HEK293 (cell line): ENCODE measurements around the gene DNAH12.
A peak's percentile ranks its signal among the peaks of the same experiment; 100 is the strongest.

Source experiments
- BCL11B ChIP-seq: fragments of 450-650 bp; formaldehyde crosslinking; IDR thresholded peaks from 2 replicates; pipeline ENCODE4 v1.5.1; 2016; ENCODE audit warnings: low read depth, missing biosample characterization, missing genetic modification characterization
- KLF1 ChIP-seq: fragments of 450-650 bp; formaldehyde crosslinking; IDR thresholded peaks from 2 replicates; pipeline ENCODE4 v1.5.1; 2016; ENCODE audit warnings: missing biosample characterization, missing genetic modification characterization
- KLF16 ChIP-seq: fragments of 450-650 bp; formaldehyde crosslinking; IDR thresholded peaks from 2 replicates; pipeline ENCODE4 v1.5.1; 2017; ENCODE audit warnings: missing biosample characterization, missing genetic modification characterization
- SCRT2 ChIP-seq: fragments of 450-650 bp; formaldehyde crosslinking; IDR thresholded peaks from 2 replicates; pipeline ENCODE4 v1.5.1; 2016; ENCODE audit warnings: missing biosample characterization, missing genetic modification characterization
- ZBTB1 ChIP-seq: fragments of 450-650 bp; formaldehyde crosslinking; IDR thresholded peaks from 2 replicates; pipeline ENCODE4 v1.5.1; 2016; ENCODE audit warnings: missing biosample characterization, missing genetic modification characterization
- ZBTB17 ChIP-seq: fragments of 450-650 bp; formaldehyde crosslinking; IDR thresholded peaks from 2 replicates; pipeline ENCODE4 v1.5.1; 2016; ENCODE audit warnings: missing biosample characterization, missing genetic modification characterization
- ZBTB48 ChIP-seq: fragments of 450-650 bp; formaldehyde crosslinking; IDR thresholded peaks from 2 replicates; pipeline ENCODE4 v1.5.1; 2016; ENCODE audit warnings: missing biosample characterization, missing genetic modification characterization
- ZBTB7A ChIP-seq: fragments of 450-650 bp; formaldehyde crosslinking; IDR thresholded peaks from 2 replicates; pipeline ENCODE4 v1.5.1; 2016; ENCODE audit warnings: low read depth, missing biosample characterization, missing genetic modification characterization
- ZFP41 ChIP-seq: fragments of 450-650 bp; formaldehyde crosslinking; IDR thresholded peaks from 2 replicates; pipeline ENCODE4 v1.5.1; 2016; ENCODE audit warnings: missing biosample characterization, missing genetic modification characterization, borderline replicate concordance
- ZNF19 ChIP-seq: fragments of 450-650 bp; formaldehyde crosslinking; IDR thresholded peaks from 2 replicates; pipeline ENCODE4; 2016; ENCODE audit warnings: missing biosample characterization, missing genetic modification characterization, low read depth
- ZNF23 ChIP-seq: fragments of 450-650 bp; formaldehyde crosslinking; IDR thresholded peaks from 2 replicates; pipeline ENCODE4 v1.5.1; 2016; ENCODE audit warnings: missing biosample characterization, missing genetic modification characterization, borderline replicate concordance
- ZNF239 ChIP-seq: fragments of 450-650 bp; formaldehyde crosslinking; IDR thresholded peaks from 2 replicates; pipeline ENCODE4 v1.5.1; 2016; ENCODE audit warnings: missing biosample characterization, missing genetic modification characterization
- ZNF266 ChIP-seq: fragments of 450-650 bp; formaldehyde crosslinking; IDR thresholded peaks from 2 replicates; pipeline ENCODE4 v1.5.1; 2016; ENCODE audit warnings: missing biosample characterization, missing genetic modification characterization, low read depth
- ZNF335 ChIP-seq: fragments of 450-650 bp; formaldehyde crosslinking; conservative IDR thresholded peaks from 2 replicates; pipeline ENCODE4 v1.5.1; 2016; ENCODE audit warnings: missing biosample characterization, missing genetic modification characterization
- ZNF350 ChIP-seq: fragments of 450-650 bp; formaldehyde crosslinking; IDR thresholded peaks from 2 replicates; pipeline ENCODE4 v1.5.0; 2017; ENCODE audit warnings: missing biosample characterization, mild to moderate bottlenecking, missing genetic modification characterization
- ZNF366 ChIP-seq: fragments of 450-650 bp; formaldehyde crosslinking; conservative IDR thresholded peaks from 2 replicates; pipeline ENCODE4 v1.5.1; 2016; ENCODE audit warnings: missing biosample characterization, missing genetic modification characterization
- ZNF416 ChIP-seq: fragments of 450-650 bp; formaldehyde crosslinking; IDR thresholded peaks from 2 replicates; pipeline ENCODE4 v1.5.1; 2016; ENCODE audit warnings: missing biosample characterization, missing genetic modification characterization
- ZNF529 ChIP-seq: fragments of 450-650 bp; formaldehyde crosslinking; IDR thresholded peaks from 2 replicates; pipeline ENCODE4 v1.5.1; 2017; ENCODE audit warnings: missing genetic modification characterization, missing biosample characterization; ENCODE audit not compliant: insufficient replicate concordance
- ZNF585B ChIP-seq: fragments of 450-650 bp; formaldehyde crosslinking; IDR thresholded peaks from 2 replicates; pipeline ENCODE4 v1.5.1; 2016; ENCODE audit warnings: missing biosample characterization, missing genetic modification characterization
- ZNF610 ChIP-seq: fragments of 450-650 bp; formaldehyde crosslinking; IDR thresholded peaks from 2 replicates; pipeline ENCODE4 v1.5.1; 2016; ENCODE audit warnings: missing biosample characterization, missing genetic modification characterization, borderline replicate concordance
- ZNF701 ChIP-seq: fragments of 450-650 bp; formaldehyde crosslinking; IDR thresholded peaks from 2 replicates; pipeline ENCODE4 v1.5.1; 2016; ENCODE audit warnings: missing biosample characterization, missing genetic modification characterization
- ZSCAN30 ChIP-seq: fragments of 450-650 bp; IDR thresholded peaks from 2 replicates; pipeline ENCODE4 v1.5.1; 2018; ENCODE audit warnings: missing biosample characterization, mild to moderate bottlenecking, missing genetic modification characterization, moderate library complexity
- TF ChIP-seq, protein P1 (sequence below): fragments of 450-650 bp; formaldehyde crosslinking; IDR thresholded peaks from 2 replicates; pipeline ENCODE4 v1.5.1; 2016; ENCODE audit warnings: missing biosample characterization, missing genetic modification characterization
- TF ChIP-seq, protein P2 (sequence below): fragments of 450-650 bp; formaldehyde crosslinking; IDR thresholded peaks from 2 replicates; pipeline ENCODE4 v1.5.1; 2017; ENCODE audit warnings: missing biosample characterization, missing genetic modification characterization
- TF ChIP-seq, protein P3 (sequence below): fragments of 450-650 bp; formaldehyde crosslinking; IDR thresholded peaks from 2 replicates; pipeline ENCODE4 v1.5.1; 2017; ENCODE audit warnings: missing biosample characterization, missing genetic modification characterization
- TF ChIP-seq, protein P4 (sequence below): fragments of 450-650 bp; formaldehyde crosslinking; IDR thresholded peaks from 2 replicates; pipeline ENCODE4 v1.5.1; 2016; ENCODE audit warnings: missing biosample characterization, missing genetic modification characterization
- TF ChIP-seq, protein P5 (sequence below): fragments of 450-650 bp; formaldehyde crosslinking; IDR thresholded peaks from 2 replicates; pipeline ENCODE4 v1.5.1; 2016; ENCODE audit warnings: missing biosample characterization, missing genetic modification characterization
- TF ChIP-seq, protein P6 (sequence below): fragments of 450-650 bp; formaldehyde crosslinking; IDR thresholded peaks from 2 replicates; pipeline ENCODE4 v1.5.1; 2016; ENCODE audit warnings: missing biosample characterization, missing genetic modification characterization, low read depth
- TF ChIP-seq, protein P7 (sequence below): fragments of 450-650 bp; formaldehyde crosslinking; IDR thresholded peaks from 2 replicates; pipeline ENCODE4 v1.5.1; 2016; ENCODE audit warnings: missing biosample characterization, missing genetic modification characterization

The DNAH12 gene

DNA sequence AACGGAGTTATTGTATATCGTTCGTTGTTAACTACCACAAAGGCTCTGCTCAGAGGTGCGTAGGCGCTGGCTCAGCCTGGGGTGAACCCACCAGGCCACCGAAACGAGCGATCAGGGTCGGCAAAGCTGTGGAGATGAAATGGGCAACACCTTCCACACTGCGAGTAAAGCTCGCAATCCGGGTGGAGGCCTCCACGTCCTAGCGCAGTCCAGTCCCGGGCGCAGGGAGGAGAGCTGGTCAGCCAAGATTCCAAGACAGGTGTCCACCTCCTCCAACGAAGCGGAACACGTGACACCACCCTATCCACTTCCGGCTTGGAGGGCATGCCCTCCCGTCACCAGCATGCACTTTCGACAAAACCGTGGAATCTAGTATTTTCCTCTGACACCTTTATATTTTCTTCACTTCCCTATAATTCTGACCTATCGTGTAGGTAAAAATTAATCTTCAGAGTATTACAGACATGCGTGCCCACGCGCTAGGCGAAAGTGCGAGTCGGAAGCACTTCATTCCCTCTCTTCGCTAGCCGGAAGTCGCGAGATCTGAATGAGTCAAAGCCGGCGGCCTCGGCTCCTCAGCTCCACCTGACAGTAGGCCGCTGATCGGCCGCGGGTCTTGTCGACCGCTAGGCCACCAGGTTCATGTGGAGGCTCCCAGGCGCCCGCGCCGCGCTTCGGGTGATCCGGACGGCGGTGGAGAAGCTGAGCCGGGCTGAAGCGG is 11.8 kb upstream of the DNAH12 start, which contains the start of gene PDE12 (continued):
- TF ChIP-seq ZNF701 (tag by site-specific recombination): no peak
- peak; percentile 91 for TF ChIP-seq ZNF366 (tag by site-specific recombination)
- TF ChIP-seq ZNF335: peak; percentile 83
- TF ChIP-seq KLF1: no peak; the same call in 1 of the 2 replicates
- no peak for TF ChIP-seq ZNF19 (tag by site-specific recombination)
- no peak; the same call in 1 of the 2 replicates for TF ChIP-seq ZNF610 (tag by site-specific recombination)
- no peak for TF ChIP-seq ZNF585B (tag by site-specific recombination)
- TF ChIP-seq, protein P1, sequence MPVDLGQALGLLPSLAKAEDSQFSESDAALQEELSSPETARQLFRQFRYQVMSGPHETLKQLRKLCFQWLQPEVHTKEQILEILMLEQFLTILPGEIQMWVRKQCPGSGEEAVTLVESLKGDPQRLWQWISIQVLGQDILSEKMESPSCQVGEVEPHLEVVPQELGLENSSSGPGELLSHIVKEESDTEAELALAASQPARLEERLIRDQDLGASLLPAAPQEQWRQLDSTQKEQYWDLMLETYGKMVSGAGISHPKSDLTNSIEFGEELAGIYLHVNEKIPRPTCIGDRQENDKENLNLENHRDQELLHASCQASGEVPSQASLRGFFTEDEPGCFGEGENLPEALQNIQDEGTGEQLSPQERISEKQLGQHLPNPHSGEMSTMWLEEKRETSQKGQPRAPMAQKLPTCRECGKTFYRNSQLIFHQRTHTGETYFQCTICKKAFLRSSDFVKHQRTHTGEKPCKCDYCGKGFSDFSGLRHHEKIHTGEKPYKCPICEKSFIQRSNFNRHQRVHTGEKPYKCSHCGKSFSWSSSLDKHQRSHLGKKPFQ: 0 out of 2 replicates have a peak, but pooled peaks have one; percentile 48
- TF ChIP-seq, protein P2, sequence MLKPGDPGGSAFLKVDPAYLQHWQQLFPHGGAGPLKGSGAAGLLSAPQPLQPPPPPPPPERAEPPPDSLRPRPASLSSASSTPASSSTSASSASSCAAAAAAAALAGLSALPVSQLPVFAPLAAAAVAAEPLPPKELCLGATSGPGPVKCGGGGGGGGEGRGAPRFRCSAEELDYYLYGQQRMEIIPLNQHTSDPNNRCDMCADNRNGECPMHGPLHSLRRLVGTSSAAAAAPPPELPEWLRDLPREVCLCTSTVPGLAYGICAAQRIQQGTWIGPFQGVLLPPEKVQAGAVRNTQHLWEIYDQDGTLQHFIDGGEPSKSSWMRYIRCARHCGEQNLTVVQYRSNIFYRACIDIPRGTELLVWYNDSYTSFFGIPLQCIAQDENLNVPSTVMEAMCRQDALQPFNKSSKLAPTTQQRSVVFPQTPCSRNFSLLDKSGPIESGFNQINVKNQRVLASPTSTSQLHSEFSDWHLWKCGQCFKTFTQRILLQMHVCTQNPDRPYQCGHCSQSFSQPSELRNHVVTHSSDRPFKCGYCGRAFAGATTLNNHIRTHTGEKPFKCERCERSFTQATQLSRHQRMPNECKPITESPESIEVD: 0 out of 2 replicates have a peak, but pooled peaks have one; percentile 9
- TF ChIP-seq ZNF416 (tag by site-specific recombination): no peak
- TF ChIP-seq ZNF529 (tag by site-specific recombination): no peak
- TF ChIP-seq, protein P3, sequence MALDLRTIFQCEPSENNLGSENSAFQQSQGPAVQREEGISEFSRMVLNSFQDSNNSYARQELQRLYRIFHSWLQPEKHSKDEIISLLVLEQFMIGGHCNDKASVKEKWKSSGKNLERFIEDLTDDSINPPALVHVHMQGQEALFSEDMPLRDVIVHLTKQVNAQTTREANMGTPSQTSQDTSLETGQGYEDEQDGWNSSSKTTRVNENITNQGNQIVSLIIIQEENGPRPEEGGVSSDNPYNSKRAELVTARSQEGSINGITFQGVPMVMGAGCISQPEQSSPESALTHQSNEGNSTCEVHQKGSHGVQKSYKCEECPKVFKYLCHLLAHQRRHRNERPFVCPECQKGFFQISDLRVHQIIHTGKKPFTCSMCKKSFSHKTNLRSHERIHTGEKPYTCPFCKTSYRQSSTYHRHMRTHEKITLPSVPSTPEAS (tag by site-specific recombination): peak; percentile 35; the same call in 1 of the 2 replicates
- TF ChIP-seq ZBTB7A: no peak
- TF ChIP-seq, protein P4, sequence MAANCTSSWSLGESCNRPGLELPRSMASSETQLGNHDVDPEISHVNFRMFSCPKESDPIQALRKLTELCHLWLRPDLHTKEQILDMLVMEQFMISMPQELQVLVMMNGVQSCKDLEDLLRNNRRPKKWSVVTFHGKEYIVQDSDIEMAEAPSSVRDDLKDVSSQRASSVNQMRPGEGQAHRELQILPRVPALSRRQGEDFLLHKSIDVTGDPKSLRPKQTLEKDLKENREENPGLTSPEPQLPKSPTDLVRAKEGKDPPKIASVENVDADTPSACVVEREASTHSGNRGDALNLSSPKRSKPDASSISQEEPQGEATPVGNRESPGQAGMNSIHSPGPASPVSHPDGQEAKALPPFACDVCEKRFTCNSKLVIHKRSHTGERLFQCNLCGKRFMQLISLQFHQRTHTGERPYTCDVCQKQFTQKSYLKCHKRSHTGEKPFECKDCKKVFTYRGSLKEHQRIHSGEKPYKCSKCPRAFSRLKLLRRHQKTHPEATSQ (tag by site-specific recombination): peak; percentile 24; the same call in 1 of the 2 replicates
- TF ChIP-seq, protein P5, sequence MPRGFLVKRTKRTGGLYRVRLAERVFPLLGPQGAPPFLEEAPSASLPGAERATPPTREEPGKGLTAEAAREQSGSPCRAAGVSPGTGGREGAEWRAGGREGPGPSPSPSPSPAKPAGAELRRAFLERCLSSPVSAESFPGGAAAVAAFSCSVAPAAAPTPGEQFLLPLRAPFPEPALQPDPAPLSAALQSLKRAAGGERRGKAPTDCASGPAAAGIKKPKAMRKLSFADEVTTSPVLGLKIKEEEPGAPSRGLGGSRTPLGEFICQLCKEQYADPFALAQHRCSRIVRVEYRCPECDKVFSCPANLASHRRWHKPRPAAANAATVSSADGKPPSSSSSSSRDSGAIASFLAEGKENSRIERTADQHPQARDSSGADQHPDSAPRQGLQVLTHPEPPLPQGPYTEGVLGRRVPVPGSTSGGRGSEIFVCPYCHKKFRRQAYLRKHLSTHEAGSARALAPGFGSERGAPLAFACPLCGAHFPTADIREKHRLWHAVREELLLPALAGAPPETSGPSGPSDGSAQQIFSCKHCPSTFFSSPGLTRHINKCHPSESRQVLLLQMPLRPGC (tag by site-specific recombination): peak; percentile 92
- TF ChIP-seq BCL11B: peak; percentile 98
- TF ChIP-seq ZBTB17 (tag by site-specific recombination): peak; percentile 81
- TF ChIP-seq ZSCAN30: peak; percentile 71; the same call in 1 of the 2 replicates
- TF ChIP-seq KLF16 (tag by site-specific recombination): peak; percentile 78
- TF ChIP-seq, protein P6, sequence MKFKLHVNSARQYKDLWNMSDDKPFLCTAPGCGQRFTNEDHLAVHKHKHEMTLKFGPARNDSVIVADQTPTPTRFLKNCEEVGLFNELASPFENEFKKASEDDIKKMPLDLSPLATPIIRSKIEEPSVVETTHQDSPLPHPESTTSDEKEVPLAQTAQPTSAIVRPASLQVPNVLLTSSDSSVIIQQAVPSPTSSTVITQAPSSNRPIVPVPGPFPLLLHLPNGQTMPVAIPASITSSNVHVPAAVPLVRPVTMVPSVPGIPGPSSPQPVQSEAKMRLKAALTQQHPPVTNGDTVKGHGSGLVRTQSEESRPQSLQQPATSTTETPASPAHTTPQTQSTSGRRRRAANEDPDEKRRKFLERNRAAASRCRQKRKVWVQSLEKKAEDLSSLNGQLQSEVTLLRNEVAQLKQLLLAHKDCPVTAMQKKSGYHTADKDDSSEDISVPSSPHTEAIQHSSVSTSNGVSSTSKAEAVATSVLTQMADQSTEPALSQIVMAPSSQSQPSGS (tag by site-specific recombination): peak; percentile 17; the same call in 1 of the 2 replicates
- no peak for TF ChIP-seq ZNF239 (tag by site-specific recombination)
- TF ChIP-seq ZNF266: no peak
- TF ChIP-seq ZNF23 (tag by site-specific recombination): no peak
- TF ChIP-seq ZBTB1 (tag by site-specific recombination): no peak
- TF ChIP-seq ZBTB48 (tag by site-specific recombination): no peak
- peak; percentile 75 for TF ChIP-seq SCRT2 (tag by site-specific recombination)
- no peak for TF ChIP-seq ZNF350 (tag by site-specific recombination)
- no peak for TF ChIP-seq ZFP41
- TF ChIP-seq, protein P7, sequence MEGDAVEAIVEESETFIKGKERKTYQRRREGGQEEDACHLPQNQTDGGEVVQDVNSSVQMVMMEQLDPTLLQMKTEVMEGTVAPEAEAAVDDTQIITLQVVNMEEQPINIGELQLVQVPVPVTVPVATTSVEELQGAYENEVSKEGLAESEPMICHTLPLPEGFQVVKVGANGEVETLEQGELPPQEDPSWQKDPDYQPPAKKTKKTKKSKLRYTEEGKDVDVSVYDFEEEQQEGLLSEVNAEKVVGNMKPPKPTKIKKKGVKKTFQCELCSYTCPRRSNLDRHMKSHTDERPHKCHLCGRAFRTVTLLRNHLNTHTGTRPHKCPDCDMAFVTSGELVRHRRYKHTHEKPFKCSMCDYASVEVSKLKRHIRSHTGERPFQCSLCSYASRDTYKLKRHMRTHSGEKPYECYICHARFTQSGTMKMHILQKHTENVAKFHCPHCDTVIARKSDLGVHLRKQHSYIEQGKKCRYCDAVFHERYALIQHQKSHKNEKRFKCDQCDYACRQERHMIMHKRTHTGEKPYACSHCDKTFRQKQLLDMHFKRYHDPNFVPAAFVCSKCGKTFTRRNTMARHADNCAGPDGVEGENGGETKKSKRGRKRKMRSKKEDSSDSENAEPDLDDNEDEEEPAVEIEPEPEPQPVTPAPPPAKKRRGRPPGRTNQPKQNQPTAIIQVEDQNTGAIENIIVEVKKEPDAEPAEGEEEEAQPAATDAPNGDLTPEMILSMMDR (tag by site-specific recombination): no peak; the same call in 1 of the 2 replicates
